WTC11 (cell line): ENCODE measurements around the gene FAM209B. TPM values are rescaled to one million over a fixed set of nuclear protein-coding genes. Genes with fewer than 3 reads are reported as not detected.

Experiments
- ATAC-seq: fragments of 200-7000 bp; cut with Tn5 transposase; 2 replicates; pipeline ENCODE4 v1.10.0; 2021; ENCODE audit warnings: mild to moderate bottlenecking, moderate library complexity
- CTCF ChIA-PET: fragments of 300-600 bp; sonication (Branson Sonifier 250); formaldehyde crosslinking; loops from one replicate; lab custom pipeline; 2021; ENCODE audit warnings: antibody characterized with exemption; lab: Charles Lee
- POLR2A ChIA-PET: fragments of 350-600 bp; sonication (Branson Sonifier 250); formaldehyde crosslinking; loops from one replicate; lab custom pipeline; 2021; ENCODE audit warnings: antibody characterized with exemption; lab: Charles Lee
- DNase-seq: peaks from one replicate; pipeline ENCODE4 v3.0.0; 2021; ENCODE audit warnings: low spot score
- H3K27ac Mint-ChIP-seq: 2 replicates; pipeline ENCODE4 v1.8.0; 2021; ENCODE audit warnings: mixed read lengths
- H3K27me3 Mint-ChIP-seq: 2 replicates; pipeline ENCODE4 v1.8.0; 2021; ENCODE audit warnings: low read depth, mild to moderate bottlenecking, moderate library complexity, mixed read lengths
- H3K36me3 Mint-ChIP-seq: 2 replicates; pipeline ENCODE4 v1.8.0; 2021; ENCODE audit warnings: mixed read lengths
- H3K4me1 Mint-ChIP-seq: 2 replicates; pipeline ENCODE4 v1.8.0; 2022; ENCODE audit warnings: mixed read lengths
- H3K4me3 Mint-ChIP-seq: 2 replicates; pipeline ENCODE4 v1.8.0; 2021; ENCODE audit warnings: mild to moderate bottlenecking, moderate library complexity, mixed read lengths
- H3K9me3 Mint-ChIP-seq: 2 replicates; pipeline ENCODE4 v1.8.0; 2021; ENCODE audit warnings: mixed read lengths
- FOXJ3 ChIP-seq: sonication (generic); formaldehyde crosslinking; IDR thresholded peaks from 2 replicates; pipeline ENCODE4 v1.9.0; 2021; ENCODE audit warnings: missing genetic modification reagents, mild to moderate bottlenecking, borderline replicate concordance
- FOXK1 ChIP-seq: sonication (generic); formaldehyde crosslinking; IDR thresholded peaks from 2 replicates; pipeline ENCODE4 v1.8.0; 2022; ENCODE audit warnings: mild to moderate bottlenecking, moderate library complexity, missing genetic modification reagents
- FOXP1 ChIP-seq: sonication (generic); formaldehyde crosslinking; IDR thresholded peaks from 2 replicates; pipeline ENCODE4 v1.8.0; 2022; ENCODE audit warnings: missing genetic modification reagents, mild to moderate bottlenecking, moderate library complexity, borderline replicate concordance
- GRHL2 ChIP-seq: fragments of 250-450 bp; sonication (Bioruptor Pico); IDR thresholded peaks from 2 replicates; pipeline ENCODE4 v1.8.0; 2022; ENCODE audit warnings: mild to moderate bottlenecking, moderate library complexity; ENCODE audit not compliant: insufficient replicate concordance, severe bottlenecking
- HMGA2 ChIP-seq: fragments of 250-450 bp; sonication (Bioruptor Pico); IDR thresholded peaks from 2 replicates; pipeline ENCODE4 v1.4.0; 2021; ENCODE audit warnings: mild to moderate bottlenecking, moderate library complexity
- JUN ChIP-seq: sonication (generic); formaldehyde crosslinking; IDR thresholded peaks from 2 replicates; pipeline ENCODE4 v1.8.0; 2023; ENCODE audit warnings: mild to moderate bottlenecking, missing genetic modification reagents
- NFYB ChIP-seq: sonication (generic); formaldehyde crosslinking; conservative IDR thresholded peaks from 2 replicates; pipeline ENCODE4 v1.8.0; 2022; ENCODE audit warnings: low read depth, missing genetic modification reagents
- NR1H2 ChIP-seq: sonication (generic); formaldehyde crosslinking; IDR thresholded peaks from 2 replicates; pipeline ENCODE4 v1.9.0; 2021; ENCODE audit warnings: mild to moderate bottlenecking, moderate library complexity, missing genetic modification reagents
- SP1 ChIP-seq: sonication (generic); formaldehyde crosslinking; conservative IDR thresholded peaks from 2 replicates; pipeline ENCODE4 v1.8.1; 2022; ENCODE audit warnings: missing genetic modification reagents
- TP53 ChIP-seq: sonication (generic); formaldehyde crosslinking; IDR thresholded peaks from 2 replicates; pipeline ENCODE4 v1.8.1; 2023; ENCODE audit warnings: mild to moderate bottlenecking, missing genetic modification reagents
- total RNA-seq: library from RNA; stranded (reverse); gene quantifications from 3 replicates; pipeline ENCODE4 v1.2.3, GENCODE V29; 2021
- TF ChIP-seq, protein P1 (sequence below): sonication (generic); formaldehyde crosslinking; IDR thresholded peaks from 2 replicates; pipeline ENCODE4 v1.8.1; 2022; ENCODE audit warnings: low read depth, missing genetic modification reagents, borderline replicate concordance
- TF ChIP-seq, protein P2 (sequence below): sonication (generic); formaldehyde crosslinking; conservative IDR thresholded peaks from 2 replicates; pipeline ENCODE4 v1.8.1; 2022; ENCODE audit warnings: mild to moderate bottlenecking, missing genetic modification reagents
- TF ChIP-seq, protein P3 (sequence below): sonication (generic); formaldehyde crosslinking; IDR thresholded peaks from 2 replicates; pipeline ENCODE4 v1.8.1; 2022; ENCODE audit warnings: mild to moderate bottlenecking, moderate library complexity, missing genetic modification reagents
- TF ChIP-seq, protein P4 (sequence below): sonication (generic); formaldehyde crosslinking; IDR thresholded peaks from 2 replicates; pipeline ENCODE4 v1.8.0; 2022; ENCODE audit warnings: mild to moderate bottlenecking, missing genetic modification reagents
- TF ChIP-seq, protein P5 (sequence below): fragments of 250-450 bp; sonication (Bioruptor Pico); IDR thresholded peaks from 2 replicates; pipeline ENCODE4 v1.9.0; 2021; ENCODE audit warnings: mild to moderate bottlenecking
- TF ChIP-seq, protein P6 (sequence below): sonication (generic); formaldehyde crosslinking; conservative IDR thresholded peaks from 2 replicates; pipeline ENCODE4 v1.8.1; 2023; ENCODE audit warnings: mild to moderate bottlenecking, low read depth, missing genetic modification reagents, moderate library complexity
- TF ChIP-seq, protein P7 (sequence below): fragments of 250-450 bp; sonication (Bioruptor Pico); IDR thresholded peaks from 2 replicates; pipeline ENCODE4 v1.9.0; 2021; ENCODE audit warnings: mild to moderate bottlenecking
- TF ChIP-seq, protein P8 (sequence below): sonication (generic); formaldehyde crosslinking; IDR thresholded peaks from 2 replicates; pipeline ENCODE4 v1.8.1; 2023; ENCODE audit warnings: mild to moderate bottlenecking, missing genetic modification reagents, moderate library complexity
- TF ChIP-seq, protein P9 (sequence below): sonication (generic); formaldehyde crosslinking; IDR thresholded peaks from 2 replicates; pipeline ENCODE4 v1.8.0; 2023; ENCODE audit warnings: missing genetic modification reagents, mild to moderate bottlenecking, borderline replicate concordance

Gene FAM209B
- total RNA-seq, 1 experiment from 2014 or later, result 0.68 TPM

DNA sequence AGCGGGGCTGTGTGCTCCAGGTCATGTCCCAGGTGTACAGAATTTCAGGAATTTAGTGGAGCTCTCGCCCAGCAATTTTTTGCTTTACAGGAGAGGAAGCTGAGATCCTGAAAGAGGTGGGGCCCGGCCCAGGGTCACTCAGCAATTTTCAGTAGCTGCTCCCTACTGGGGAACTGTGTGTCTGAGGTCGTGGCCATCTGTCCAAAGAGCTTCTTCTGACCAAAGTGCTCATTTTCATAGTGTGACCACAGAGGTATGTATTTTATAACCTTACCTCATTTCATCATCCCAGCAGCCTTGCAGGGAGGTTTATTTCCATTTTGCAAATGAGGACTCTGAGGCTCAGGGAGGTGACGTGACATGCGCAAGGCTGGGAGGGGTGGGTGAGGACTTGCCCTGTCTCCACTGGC is 46.3 kb downstream of the FAM209B start:
- 0 out of 2 replicates have a peak, but pooled peaks cover 3% of the 10 kb centered on the region for H3K9me3 Mint-ChIP-seq
- DNase-seq, result no peak
- no peaks in the 10 kb centered on the region for H3K36me3 Mint-ChIP-seq
- no peak overlapping the region for H3K27ac Mint-ChIP-seq
- H3K4me3 Mint-ChIP-seq, result no peak overlapping the region
- H3K4me1 Mint-ChIP-seq, result peaks cover 5% of the 10 kb centered on the region; the same call in 1 of the 2 replicates
- CTCF ChIA-PET, result interaction anchor here (0.7 to 3.8 kb wide), 3 partner anchors 10 to 29 kb away, joined by 3 to 45 read pairs (median 5); no protein-coding TSS in a partner anchor
- peaks cover 3% of the 10 kb centered on the region; the same call in 1 of the 2 replicates for H3K27me3 Mint-ChIP-seq
- ATAC-seq, result no peak
- TF ChIP-seq, protein P1, sequence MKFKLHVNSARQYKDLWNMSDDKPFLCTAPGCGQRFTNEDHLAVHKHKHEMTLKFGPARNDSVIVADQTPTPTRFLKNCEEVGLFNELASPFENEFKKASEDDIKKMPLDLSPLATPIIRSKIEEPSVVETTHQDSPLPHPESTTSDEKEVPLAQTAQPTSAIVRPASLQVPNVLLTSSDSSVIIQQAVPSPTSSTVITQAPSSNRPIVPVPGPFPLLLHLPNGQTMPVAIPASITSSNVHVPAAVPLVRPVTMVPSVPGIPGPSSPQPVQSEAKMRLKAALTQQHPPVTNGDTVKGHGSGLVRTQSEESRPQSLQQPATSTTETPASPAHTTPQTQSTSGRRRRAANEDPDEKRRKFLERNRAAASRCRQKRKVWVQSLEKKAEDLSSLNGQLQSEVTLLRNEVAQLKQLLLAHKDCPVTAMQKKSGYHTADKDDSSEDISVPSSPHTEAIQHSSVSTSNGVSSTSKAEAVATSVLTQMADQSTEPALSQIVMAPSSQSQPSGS, result no peak
- TF ChIP-seq, protein P2, sequence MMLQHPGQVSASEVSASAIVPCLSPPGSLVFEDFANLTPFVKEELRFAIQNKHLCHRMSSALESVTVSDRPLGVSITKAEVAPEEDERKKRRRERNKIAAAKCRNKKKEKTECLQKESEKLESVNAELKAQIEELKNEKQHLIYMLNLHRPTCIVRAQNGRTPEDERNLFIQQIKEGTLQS (CRISPR knock-in tag), result no peak
- no peak for TF ChIP-seq NFYB (CRISPR knock-in tag)
- TF ChIP-seq, protein P3, sequence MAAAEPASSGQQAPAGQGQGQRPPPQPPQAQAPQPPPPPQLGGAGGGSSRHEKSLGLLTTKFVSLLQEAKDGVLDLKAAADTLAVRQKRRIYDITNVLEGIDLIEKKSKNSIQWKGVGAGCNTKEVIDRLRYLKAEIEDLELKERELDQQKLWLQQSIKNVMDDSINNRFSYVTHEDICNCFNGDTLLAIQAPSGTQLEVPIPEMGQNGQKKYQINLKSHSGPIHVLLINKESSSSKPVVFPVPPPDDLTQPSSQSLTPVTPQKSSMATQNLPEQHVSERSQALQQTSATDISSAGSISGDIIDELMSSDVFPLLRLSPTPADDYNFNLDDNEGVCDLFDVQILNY (CRISPR knock-in tag), result no peak
- no peak for TF ChIP-seq FOXJ3 (CRISPR knock-in tag)
- TF ChIP-seq, protein P4, sequence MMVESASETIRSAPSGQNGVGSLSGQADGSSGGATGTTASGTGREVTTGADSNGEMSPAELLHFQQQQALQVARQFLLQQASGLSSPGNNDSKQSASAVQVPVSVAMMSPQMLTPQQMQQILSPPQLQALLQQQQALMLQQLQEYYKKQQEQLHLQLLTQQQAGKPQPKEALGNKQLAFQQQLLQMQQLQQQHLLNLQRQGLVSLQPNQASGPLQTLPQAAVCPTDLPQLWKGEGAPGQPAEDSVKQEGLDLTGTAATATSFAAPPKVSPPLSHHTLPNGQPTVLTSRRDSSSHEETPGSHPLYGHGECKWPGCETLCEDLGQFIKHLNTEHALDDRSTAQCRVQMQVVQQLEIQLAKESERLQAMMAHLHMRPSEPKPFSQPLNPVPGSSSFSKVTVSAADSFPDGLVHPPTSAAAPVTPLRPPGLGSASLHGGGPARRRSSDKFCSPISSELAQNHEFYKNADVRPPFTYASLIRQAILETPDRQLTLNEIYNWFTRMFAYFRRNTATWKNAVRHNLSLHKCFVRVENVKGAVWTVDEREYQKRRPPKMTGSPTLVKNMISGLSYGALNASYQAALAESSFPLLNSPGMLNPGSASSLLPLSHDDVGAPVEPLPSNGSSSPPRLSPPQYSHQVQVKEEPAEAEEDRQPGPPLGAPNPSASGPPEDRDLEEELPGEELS (CRISPR knock-in tag), result no peak
- TF ChIP-seq, protein P5, sequence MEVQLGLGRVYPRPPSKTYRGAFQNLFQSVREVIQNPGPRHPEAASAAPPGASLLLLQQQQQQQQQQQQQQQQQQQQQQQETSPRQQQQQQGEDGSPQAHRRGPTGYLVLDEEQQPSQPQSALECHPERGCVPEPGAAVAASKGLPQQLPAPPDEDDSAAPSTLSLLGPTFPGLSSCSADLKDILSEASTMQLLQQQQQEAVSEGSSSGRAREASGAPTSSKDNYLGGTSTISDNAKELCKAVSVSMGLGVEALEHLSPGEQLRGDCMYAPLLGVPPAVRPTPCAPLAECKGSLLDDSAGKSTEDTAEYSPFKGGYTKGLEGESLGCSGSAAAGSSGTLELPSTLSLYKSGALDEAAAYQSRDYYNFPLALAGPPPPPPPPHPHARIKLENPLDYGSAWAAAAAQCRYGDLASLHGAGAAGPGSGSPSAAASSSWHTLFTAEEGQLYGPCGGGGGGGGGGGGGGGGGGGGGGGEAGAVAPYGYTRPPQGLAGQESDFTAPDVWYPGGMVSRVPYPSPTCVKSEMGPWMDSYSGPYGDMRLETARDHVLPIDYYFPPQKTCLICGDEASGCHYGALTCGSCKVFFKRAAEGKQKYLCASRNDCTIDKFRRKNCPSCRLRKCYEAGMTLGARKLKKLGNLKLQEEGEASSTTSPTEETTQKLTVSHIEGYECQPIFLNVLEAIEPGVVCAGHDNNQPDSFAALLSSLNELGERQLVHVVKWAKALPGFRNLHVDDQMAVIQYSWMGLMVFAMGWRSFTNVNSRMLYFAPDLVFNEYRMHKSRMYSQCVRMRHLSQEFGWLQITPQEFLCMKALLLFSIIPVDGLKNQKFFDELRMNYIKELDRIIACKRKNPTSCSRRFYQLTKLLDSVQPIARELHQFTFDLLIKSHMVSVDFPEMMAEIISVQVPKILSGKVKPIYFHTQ (CRISPR knock-in tag), result no peak
- TF ChIP-seq FOXP1 (CRISPR knock-in tag), result no peak
- no peak for TF ChIP-seq NR1H2 (CRISPR knock-in tag)
- TF ChIP-seq TP53 (CRISPR knock-in tag), result no peak
- TF ChIP-seq, protein P6, sequence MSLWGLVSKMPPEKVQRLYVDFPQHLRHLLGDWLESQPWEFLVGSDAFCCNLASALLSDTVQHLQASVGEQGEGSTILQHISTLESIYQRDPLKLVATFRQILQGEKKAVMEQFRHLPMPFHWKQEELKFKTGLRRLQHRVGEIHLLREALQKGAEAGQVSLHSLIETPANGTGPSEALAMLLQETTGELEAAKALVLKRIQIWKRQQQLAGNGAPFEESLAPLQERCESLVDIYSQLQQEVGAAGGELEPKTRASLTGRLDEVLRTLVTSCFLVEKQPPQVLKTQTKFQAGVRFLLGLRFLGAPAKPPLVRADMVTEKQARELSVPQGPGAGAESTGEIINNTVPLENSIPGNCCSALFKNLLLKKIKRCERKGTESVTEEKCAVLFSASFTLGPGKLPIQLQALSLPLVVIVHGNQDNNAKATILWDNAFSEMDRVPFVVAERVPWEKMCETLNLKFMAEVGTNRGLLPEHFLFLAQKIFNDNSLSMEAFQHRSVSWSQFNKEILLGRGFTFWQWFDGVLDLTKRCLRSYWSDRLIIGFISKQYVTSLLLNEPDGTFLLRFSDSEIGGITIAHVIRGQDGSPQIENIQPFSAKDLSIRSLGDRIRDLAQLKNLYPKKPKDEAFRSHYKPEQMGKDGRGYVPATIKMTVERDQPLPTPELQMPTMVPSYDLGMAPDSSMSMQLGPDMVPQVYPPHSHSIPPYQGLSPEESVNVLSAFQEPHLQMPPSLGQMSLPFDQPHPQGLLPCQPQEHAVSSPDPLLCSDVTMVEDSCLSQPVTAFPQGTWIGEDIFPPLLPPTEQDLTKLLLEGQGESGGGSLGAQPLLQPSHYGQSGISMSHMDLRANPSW (CRISPR knock-in tag), result no peak
- TF ChIP-seq, protein P7, sequence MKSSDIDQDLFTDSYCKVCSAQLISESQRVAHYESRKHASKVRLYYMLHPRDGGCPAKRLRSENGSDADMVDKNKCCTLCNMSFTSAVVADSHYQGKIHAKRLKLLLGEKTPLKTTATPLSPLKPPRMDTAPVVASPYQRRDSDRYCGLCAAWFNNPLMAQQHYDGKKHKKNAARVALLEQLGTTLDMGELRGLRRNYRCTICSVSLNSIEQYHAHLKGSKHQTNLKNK (CRISPR knock-in tag), result no peak
- no peak for TF ChIP-seq GRHL2
- no peak for TF ChIP-seq JUN (CRISPR knock-in tag)
- TF ChIP-seq, protein P8, sequence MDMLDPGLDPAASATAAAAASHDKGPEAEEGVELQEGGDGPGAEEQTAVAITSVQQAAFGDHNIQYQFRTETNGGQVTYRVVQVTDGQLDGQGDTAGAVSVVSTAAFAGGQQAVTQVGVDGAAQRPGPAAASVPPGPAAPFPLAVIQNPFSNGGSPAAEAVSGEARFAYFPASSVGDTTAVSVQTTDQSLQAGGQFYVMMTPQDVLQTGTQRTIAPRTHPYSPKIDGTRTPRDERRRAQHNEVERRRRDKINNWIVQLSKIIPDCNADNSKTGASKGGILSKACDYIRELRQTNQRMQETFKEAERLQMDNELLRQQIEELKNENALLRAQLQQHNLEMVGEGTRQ (CRISPR knock-in tag), result no peak
- TF ChIP-seq HMGA2, result no peak
- no peak for TF ChIP-seq FOXK1 (CRISPR knock-in tag)
- no peak for TF ChIP-seq SP1 (CRISPR knock-in tag)
- TF ChIP-seq, protein P9, sequence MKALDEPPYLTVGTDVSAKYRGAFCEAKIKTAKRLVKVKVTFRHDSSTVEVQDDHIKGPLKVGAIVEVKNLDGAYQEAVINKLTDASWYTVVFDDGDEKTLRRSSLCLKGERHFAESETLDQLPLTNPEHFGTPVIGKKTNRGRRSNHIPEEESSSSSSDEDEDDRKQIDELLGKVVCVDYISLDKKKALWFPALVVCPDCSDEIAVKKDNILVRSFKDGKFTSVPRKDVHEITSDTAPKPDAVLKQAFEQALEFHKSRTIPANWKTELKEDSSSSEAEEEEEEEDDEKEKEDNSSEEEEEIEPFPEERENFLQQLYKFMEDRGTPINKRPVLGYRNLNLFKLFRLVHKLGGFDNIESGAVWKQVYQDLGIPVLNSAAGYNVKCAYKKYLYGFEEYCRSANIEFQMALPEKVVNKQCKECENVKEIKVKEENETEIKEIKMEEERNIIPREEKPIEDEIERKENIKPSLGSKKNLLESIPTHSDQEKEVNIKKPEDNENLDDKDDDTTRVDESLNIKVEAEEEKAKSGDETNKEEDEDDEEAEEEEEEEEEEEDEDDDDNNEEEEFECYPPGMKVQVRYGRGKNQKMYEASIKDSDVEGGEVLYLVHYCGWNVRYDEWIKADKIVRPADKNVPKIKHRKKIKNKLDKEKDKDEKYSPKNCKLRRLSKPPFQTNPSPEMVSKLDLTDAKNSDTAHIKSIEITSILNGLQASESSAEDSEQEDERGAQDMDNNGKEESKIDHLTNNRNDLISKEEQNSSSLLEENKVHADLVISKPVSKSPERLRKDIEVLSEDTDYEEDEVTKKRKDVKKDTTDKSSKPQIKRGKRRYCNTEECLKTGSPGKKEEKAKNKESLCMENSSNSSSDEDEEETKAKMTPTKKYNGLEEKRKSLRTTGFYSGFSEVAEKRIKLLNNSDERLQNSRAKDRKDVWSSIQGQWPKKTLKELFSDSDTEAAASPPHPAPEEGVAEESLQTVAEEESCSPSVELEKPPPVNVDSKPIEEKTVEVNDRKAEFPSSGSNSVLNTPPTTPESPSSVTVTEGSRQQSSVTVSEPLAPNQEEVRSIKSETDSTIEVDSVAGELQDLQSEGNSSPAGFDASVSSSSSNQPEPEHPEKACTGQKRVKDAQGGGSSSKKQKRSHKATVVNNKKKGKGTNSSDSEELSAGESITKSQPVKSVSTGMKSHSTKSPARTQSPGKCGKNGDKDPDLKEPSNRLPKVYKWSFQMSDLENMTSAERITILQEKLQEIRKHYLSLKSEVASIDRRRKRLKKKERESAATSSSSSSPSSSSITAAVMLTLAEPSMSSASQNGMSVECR (CRISPR knock-in tag), result no peak
- POLR2A ChIA-PET, result no interaction called here
